ENCODE results near the gene OCA2.

Gene OCA2

GRCh38 chr15:27951191-27951890, 147.8 kb downstream of the OCA2 start:
- TF ChIP-seq, protein P1, sequence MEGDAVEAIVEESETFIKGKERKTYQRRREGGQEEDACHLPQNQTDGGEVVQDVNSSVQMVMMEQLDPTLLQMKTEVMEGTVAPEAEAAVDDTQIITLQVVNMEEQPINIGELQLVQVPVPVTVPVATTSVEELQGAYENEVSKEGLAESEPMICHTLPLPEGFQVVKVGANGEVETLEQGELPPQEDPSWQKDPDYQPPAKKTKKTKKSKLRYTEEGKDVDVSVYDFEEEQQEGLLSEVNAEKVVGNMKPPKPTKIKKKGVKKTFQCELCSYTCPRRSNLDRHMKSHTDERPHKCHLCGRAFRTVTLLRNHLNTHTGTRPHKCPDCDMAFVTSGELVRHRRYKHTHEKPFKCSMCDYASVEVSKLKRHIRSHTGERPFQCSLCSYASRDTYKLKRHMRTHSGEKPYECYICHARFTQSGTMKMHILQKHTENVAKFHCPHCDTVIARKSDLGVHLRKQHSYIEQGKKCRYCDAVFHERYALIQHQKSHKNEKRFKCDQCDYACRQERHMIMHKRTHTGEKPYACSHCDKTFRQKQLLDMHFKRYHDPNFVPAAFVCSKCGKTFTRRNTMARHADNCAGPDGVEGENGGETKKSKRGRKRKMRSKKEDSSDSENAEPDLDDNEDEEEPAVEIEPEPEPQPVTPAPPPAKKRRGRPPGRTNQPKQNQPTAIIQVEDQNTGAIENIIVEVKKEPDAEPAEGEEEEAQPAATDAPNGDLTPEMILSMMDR (conservative IDR thresholded peaks at IDR 0.05; ENCODE audit: low read depth): no peak
- no peak overlapping the region for H3K27ac ChIP-seq
- CTCF ChIA-PET: interaction anchor here (0.7 kb wide), 1 partner anchor 1060 kb away, joined by 5 read pairs; no protein-coding TSS in a partner anchor
- no peak for DNase-seq (ENCODE audit: low spot score)
- POLR2A ChIA-PET (ENCODE audit: low non-redundant PET): no interaction called here

GRCh38 chr15:27949089-27949488, 150.0 kb downstream of the OCA2 start:
- TF ChIP-seq, protein P1 (conservative IDR thresholded peaks at IDR 0.05; ENCODE audit: low read depth): no peak
- H3K27ac ChIP-seq: no peak overlapping the region
- CTCF ChIA-PET: no interaction called here
- POLR2A ChIA-PET (ENCODE audit: low non-redundant PET): no interaction called here
- no peak for DNase-seq (ENCODE audit: low spot score)

GRCh38 chr15:27939246-27939645, 159.9 kb downstream of the OCA2 start:
- TF ChIP-seq, protein P1 (conservative IDR thresholded peaks at IDR 0.05; ENCODE audit: low read depth): no peak
- no peak for DNase-seq (ENCODE audit: low spot score)
- no peak overlapping the region for H3K27ac ChIP-seq
- CTCF ChIA-PET: no interaction called here
- POLR2A ChIA-PET (ENCODE audit: low non-redundant PET): no interaction called here

DNA sequence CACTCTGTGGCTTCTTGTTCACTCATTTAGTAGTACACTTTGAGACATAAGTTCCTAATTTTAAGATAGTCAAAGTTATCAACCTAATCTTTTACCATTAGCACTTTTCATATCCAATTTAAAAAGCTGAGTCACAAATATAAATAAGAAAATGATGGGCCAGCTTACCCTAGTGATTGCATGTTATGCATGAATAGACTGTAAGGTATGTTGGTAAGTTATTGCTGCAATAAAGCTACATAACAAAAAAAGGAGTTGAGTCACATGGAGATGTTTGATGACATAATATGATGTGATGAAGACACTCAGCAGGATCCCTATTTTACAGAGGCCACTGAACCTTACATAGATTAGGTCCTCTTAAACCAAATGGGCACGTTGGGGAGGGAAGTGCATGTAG, 161.3 kb downstream of the OCA2 start:
- ChIA-PET CTCF (no interaction called here), POLR2A (ENCODE audit: low non-redundant PET) (no interaction called here)
- DNase-seq (ENCODE audit: low spot score): no peak
- TF ChIP-seq, protein P1 (conservative IDR thresholded peaks at IDR 0.05; ENCODE audit: low read depth): no peak
- H3K27ac ChIP-seq: no peak overlapping the region

- no peak overlapping the region for H3K27ac ChIP-seq
- no peak for DNase-seq (ENCODE audit: low spot score)
- POLR2A ChIA-PET (ENCODE audit: low non-redundant PET): no interaction called here
- CTCF ChIA-PET: no interaction called here
- TF ChIP-seq, protein P1 (conservative IDR thresholded peaks at IDR 0.05; ENCODE audit: low read depth): no peak
These were observed 163.0 kb downstream of the OCA2 start for GRCh38 chr15:27936164-27936563.

DNA sequence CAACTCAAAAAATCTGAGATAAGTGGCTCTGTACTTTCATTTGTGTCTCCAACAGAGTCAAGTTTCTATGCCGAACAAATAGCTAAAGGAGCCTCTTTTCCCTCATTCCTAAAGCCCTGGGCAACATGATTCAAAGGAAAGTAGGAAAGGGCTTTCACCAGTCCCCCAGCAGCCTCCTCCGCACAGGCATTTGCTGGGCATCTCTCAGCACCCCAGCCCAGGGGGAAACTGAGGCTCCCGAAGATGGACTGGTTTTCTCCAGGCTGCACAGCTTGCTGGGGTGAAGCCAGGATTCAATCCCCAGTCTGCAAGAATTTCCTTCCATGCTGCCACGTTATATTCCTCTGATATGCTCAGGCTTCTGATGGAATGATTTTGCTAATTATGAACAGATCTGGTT, 163.8 kb downstream of the OCA2 start:
- H3K27ac ChIP-seq: no peak overlapping the region
- ChIA-PET POLR2A (ENCODE audit: low non-redundant PET) (no interaction called here), CTCF (no interaction called here)
- TF ChIP-seq, protein P1 (conservative IDR thresholded peaks at IDR 0.05; ENCODE audit: low read depth): no peak
- DNase-seq (ENCODE audit: low spot score): no peak

Measured in RWPE1 (cell line).